Natural killer cell (primary cell): ENCODE measurements around the gene APBA1. TPM values are rescaled to one million over a fixed set of nuclear protein-coding genes. Genes with fewer than 3 reads are reported as not detected.
A peak's percentile ranks its signal among the peaks of the same experiment; 100 is the strongest.

Experiments used
- ATAC-seq, 3 donors: fragments of 150-1000 bp in 2 of 3; fragments of 200-7000 bp in 1 of 3; cut with Tn5 transposase; 1 replicate in 1 of 3; 2 replicates in 2 of 3; pipeline ENCODE4 v1.10.0; 2021; ENCODE audit warnings: mild to moderate bottlenecking in 2 of 3, moderate library complexity in 2 of 3
- DNase-seq, 2 donors: peaks; one replicate each; pipeline versions ENCODE4 v3.0.0 to v3.0.0-alpha.2; 2013 to 2021; ENCODE audit warnings: mixed read lengths in 1 of 2
- H3K27ac ChIP-seq: one replicate; pipeline ENCODE4 v1.5.1; 2013; ENCODE audit warnings: mild to moderate bottlenecking, low read length
- H3K27me3 ChIP-seq: one replicate; pipeline ENCODE4 v1.6.1; 2013; ENCODE audit warnings: low read length; ENCODE audit not compliant: control insufficient read depth, insufficient read depth
- H3K36me3 ChIP-seq: one replicate; pipeline ENCODE4 v1.6.1; 2013; ENCODE audit warnings: low read length; ENCODE audit not compliant: control insufficient read depth, insufficient read depth
- H3K4me1 ChIP-seq: one replicate; pipeline ENCODE4 v1.6.1; 2013; ENCODE audit warnings: low read length; ENCODE audit not compliant: control insufficient read depth, insufficient read depth
- H3K4me3 ChIP-seq: one replicate; pipeline ENCODE4 v1.5.1; 2013; ENCODE audit warnings: low read length
- H3K9me3 ChIP-seq: one replicate; pipeline ENCODE4 v1.6.1; 2013; ENCODE audit warnings: low read length; ENCODE audit not compliant: control insufficient read depth, insufficient read depth
- H3K27ac Mint-ChIP-seq, 2 donors: one replicate each; pipeline ENCODE4 v1.8.0; 2022; ENCODE audit warnings: mild to moderate bottlenecking in 2 of 2, mixed read lengths in 2 of 2, moderate library complexity in 1 of 2
- H3K27me3 Mint-ChIP-seq, 2 donors: one replicate each; pipeline ENCODE4 v1.8.0; 2022; ENCODE audit warnings: low read depth in 2 of 2, mixed read lengths in 2 of 2
- H3K36me3 Mint-ChIP-seq: one replicate; pipeline ENCODE4 v1.8.0; 2022; ENCODE audit warnings: mixed read lengths
- H3K4me1 Mint-ChIP-seq, 2 donors: one replicate each; pipeline ENCODE4 v1.8.0; 2022; ENCODE audit warnings: mixed read lengths in 2 of 2
- H3K4me3 Mint-ChIP-seq: one replicate; pipeline ENCODE4 v1.8.0; 2022; ENCODE audit warnings: mild to moderate bottlenecking, moderate library complexity, mixed read lengths
- H3K9me3 Mint-ChIP-seq, 2 donors: one replicate each; pipeline ENCODE4 v1.8.0; 2022; ENCODE audit warnings: mixed read lengths in 2 of 2
- WGBS: methylation state at CpG from one replicate; pipeline ENCODE4 v1.1.7; 2013; ENCODE audit warnings: missing lambda C conversion rate; ENCODE audit not compliant: insufficient coverage; 5-methylcytosine and 5-hydroxymethylcytosine counted together
- intact Hi-C: fragments of 100-400 bp; cut with micrococcal nuclease; formaldehyde crosslinking; loops from one replicate; pipeline ENCODE4 v1.14.2; 2022
- total RNA-seq, 4 donors: library from RNA; stranded (reverse); fragments of 120-200 nt in 1 of 4; gene quantifications; one replicate each; pipeline versions ENCODE4 v1.2.3 to v1.2.4, GENCODE V29; 2013 to 2022
- TF ChIP-seq, protein P1 (sequence below): fragments of 200-600 bp; IDR thresholded peaks from one replicate; pipeline ENCODE4 v1.8.0; 2022; ENCODE audit warnings: antibody characterized with exemption

The APBA1 gene
- total RNA-seq, 3 donors from 2014 or later (not counting 1 experiment from before 2014, with no cell fraction given): 0.11 to 0.31 (median 0.13) TPM

DNA sequence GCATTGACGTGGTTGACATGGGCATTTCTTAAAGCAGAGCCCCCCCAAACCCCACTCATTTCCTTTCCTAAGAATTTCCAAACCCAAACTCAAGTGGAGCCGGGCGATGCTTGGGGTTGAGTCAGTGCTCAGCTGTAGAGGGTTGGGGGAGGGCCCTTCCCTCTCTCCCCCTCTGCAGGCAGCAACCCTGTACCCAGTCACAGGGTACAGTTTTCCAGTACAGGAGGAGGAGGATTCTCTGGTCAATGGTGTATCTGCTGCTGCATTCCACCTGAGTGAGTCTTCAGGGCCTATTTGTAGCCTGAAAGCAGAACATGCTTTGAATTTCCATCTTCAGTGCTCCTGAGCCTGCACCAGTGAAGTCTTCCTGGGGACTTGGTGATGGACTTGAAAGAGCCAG is 291.4 kb downstream of the APBA1 start:
- H3K36me3 Mint-ChIP-seq: no peaks in the 10 kb centered on the region
- Histone ChIP-seq H3K9me3 (no peaks in the 10 kb centered on the region), H3K27ac (no peak overlapping the region), H3K36me3 (no peaks in the 10 kb centered on the region), H3K27me3 (no peaks in the 10 kb centered on the region), H3K4me1 (no peaks in the 10 kb centered on the region), H3K4me3 (no peak overlapping the region)
- TF ChIP-seq, protein P1, sequence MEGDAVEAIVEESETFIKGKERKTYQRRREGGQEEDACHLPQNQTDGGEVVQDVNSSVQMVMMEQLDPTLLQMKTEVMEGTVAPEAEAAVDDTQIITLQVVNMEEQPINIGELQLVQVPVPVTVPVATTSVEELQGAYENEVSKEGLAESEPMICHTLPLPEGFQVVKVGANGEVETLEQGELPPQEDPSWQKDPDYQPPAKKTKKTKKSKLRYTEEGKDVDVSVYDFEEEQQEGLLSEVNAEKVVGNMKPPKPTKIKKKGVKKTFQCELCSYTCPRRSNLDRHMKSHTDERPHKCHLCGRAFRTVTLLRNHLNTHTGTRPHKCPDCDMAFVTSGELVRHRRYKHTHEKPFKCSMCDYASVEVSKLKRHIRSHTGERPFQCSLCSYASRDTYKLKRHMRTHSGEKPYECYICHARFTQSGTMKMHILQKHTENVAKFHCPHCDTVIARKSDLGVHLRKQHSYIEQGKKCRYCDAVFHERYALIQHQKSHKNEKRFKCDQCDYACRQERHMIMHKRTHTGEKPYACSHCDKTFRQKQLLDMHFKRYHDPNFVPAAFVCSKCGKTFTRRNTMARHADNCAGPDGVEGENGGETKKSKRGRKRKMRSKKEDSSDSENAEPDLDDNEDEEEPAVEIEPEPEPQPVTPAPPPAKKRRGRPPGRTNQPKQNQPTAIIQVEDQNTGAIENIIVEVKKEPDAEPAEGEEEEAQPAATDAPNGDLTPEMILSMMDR: no peak
- DNase-seq (no peak), ATAC-seq (no peak)
- intact Hi-C loops: loop anchor here (10.0 kb wide), 1 partner anchor 64 kb away; no protein-coding TSS in a partner anchor
- no peaks in the 10 kb centered on the region for H3K4me1 Mint-ChIP-seq
- no peak overlapping the region for H3K4me3 Mint-ChIP-seq
- no peaks in the 10 kb centered on the region for H3K9me3 Mint-ChIP-seq
- WGBS: no CpG with 5 or more reads among the region's 3 CpGs
- no peak overlapping the region for H3K27ac Mint-ChIP-seq
- H3K27me3 Mint-ChIP-seq: no peaks in the 10 kb centered on the region

DNA sequence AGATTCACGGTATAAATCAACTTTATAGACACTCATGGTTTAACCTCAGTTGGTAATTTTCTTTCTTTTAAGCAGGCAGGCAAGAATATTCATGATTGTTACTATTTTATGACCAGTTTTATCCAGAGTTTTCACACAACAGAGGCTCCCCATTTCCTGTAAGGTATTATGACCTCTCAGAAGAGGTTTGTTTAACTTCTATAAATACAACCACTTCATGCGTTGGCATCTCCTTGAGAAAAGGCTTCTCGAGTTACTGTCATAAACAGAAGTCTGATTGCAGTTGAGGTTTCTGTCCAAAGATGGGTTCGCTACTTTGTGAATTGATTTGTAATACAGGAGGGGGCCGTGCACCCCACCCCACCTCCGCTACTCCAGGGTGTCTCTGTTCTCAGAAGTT is 291.9 kb downstream of the APBA1 start:
- H3K4me3 ChIP-seq: no peak overlapping the region
- WGBS: 83% methylated on average over 4 of the region's 6 CpGs
- no peaks in the 10 kb centered on the region for H3K4me1 Mint-ChIP-seq
- H3K36me3 ChIP-seq: no peaks in the 10 kb centered on the region
- H3K27ac ChIP-seq: no peak overlapping the region
- DNase-seq (no peak), ATAC-seq (no peak)
- no peaks in the 10 kb centered on the region for H3K36me3 Mint-ChIP-seq
- TF ChIP-seq, protein P1: no peak
- no peaks in the 10 kb centered on the region for H3K27me3 Mint-ChIP-seq
- intact Hi-C loops: loop anchor here (10.0 kb wide), 1 partner anchor 64 kb away; no protein-coding TSS in a partner anchor
- H3K9me3 ChIP-seq: no peaks in the 10 kb centered on the region
- no peaks in the 10 kb centered on the region for H3K4me1 ChIP-seq
- H3K9me3 Mint-ChIP-seq: no peaks in the 10 kb centered on the region
- no peak overlapping the region for H3K4me3 Mint-ChIP-seq
- no peak overlapping the region for H3K27ac Mint-ChIP-seq
- H3K27me3 ChIP-seq: no peaks in the 10 kb centered on the region

DNA sequence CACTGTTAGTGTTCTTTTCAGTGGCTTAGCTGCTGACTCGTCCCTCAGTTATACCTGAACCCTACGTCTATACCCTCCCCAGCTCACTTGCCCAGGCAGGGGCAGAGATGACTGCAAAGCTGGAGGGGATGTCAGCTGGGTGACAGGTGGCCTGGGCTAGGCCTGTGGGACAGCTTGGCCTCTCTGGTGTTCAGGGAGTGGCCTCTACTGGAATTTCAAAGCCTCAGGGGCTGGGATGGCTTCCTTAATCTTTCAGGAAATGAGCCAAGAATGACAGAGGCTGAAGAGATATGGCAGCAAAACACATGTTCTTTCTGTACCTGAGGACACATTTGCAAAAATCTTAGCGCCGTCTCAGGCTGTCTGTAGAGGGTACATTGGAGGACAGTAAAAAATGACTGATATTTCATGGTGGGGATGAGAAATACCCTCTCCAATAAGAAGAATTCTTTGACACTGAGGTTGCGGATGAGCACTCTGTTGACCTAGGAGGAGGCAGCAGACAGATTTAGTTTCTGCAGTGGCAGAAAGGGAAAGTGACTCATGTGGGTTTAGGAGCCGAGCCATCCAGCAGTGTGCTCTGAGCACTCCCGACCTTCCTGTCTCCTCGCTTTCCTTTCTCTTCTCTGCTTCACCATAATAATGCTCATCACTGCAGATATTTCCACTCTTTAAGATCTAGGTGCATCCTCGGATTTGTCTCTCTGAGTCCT is 292.7 kb downstream of the APBA1 start:
- Mint-ChIP-seq H3K4me1 (no peaks in the 10 kb centered on the region), H3K27me3 (no peaks in the 10 kb centered on the region), H3K4me3 (no peak overlapping the region), H3K9me3 (no peaks in the 10 kb centered on the region), H3K27ac (no peak overlapping the region), H3K36me3 (no peaks in the 10 kb centered on the region)
- Histone ChIP-seq H3K27me3 (no peaks in the 10 kb centered on the region), H3K9me3 (no peaks in the 10 kb centered on the region), H3K4me1 (no peaks in the 10 kb centered on the region), H3K27ac (no peak overlapping the region), H3K36me3 (no peaks in the 10 kb centered on the region), H3K4me3 (no peak overlapping the region)
- WGBS: 85% methylated on average over 9 of the region's 9 CpGs
- no peak for DNase-seq
- peak in 1 of 3 donors; percentile 24 for ATAC-seq
- TF ChIP-seq, protein P1: no peak
- intact Hi-C loops: loop anchor here (10.0 kb wide), 1 partner anchor 45 kb away; no protein-coding TSS in a partner anchor

DNA sequence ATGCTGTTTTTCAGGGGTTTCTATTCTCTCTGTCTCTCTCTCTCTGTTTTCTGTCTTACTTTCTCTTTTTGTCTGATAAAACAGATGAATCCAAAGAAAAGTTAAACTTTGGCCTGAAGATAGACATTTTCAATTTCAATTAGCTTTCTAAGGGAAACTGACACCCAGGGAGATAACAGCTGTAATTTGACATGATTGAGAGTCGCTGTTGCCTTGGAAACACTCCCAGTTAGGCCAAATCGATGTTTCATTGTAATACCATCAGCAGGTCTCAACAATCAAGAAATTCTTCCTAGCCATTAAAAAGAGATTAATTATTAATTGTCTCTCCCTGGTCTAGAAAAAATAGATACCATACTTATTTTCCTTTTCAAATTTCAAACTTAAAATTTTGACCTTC is 294.2 kb downstream of the APBA1 start:
- H3K36me3 Mint-ChIP-seq: no peaks in the 10 kb centered on the region
- no peaks in the 10 kb centered on the region for H3K4me1 Mint-ChIP-seq
- Histone ChIP-seq H3K4me1 (no peaks in the 10 kb centered on the region), H3K36me3 (no peaks in the 10 kb centered on the region), H3K27me3 (no peaks in the 10 kb centered on the region), H3K27ac (no peak overlapping the region), H3K4me3 (no peak overlapping the region), H3K9me3 (no peaks in the 10 kb centered on the region)
- no peaks in the 10 kb centered on the region for H3K9me3 Mint-ChIP-seq
- no peak for ATAC-seq
- TF ChIP-seq, protein P1: no peak
- no peak for DNase-seq
- no peaks in the 10 kb centered on the region for H3K27me3 Mint-ChIP-seq
- WGBS: 100% methylated on average over 2 of the region's 2 CpGs
- intact Hi-C loops: loop anchor here (10.0 kb wide), 1 partner anchor 47 kb away; no protein-coding TSS in a partner anchor
- no peak overlapping the region for H3K4me3 Mint-ChIP-seq
- H3K27ac Mint-ChIP-seq: no peak overlapping the region
